Measurements from ENCODE around the gene KNG1. TPM values are rescaled to one million over a fixed set of nuclear protein-coding genes. Genes with fewer than 3 reads are reported as not detected.

The KNG1 gene
- total RNA-seq, 6 experiments from 2014 or later = 432 to 1,537 (median 1,171) TPM

- H3K9me3 ChIP-seq = no peaks in the 10 kb centered on the region
- H3K4me3 ChIP-seq = peak overlapping the region; percentile 78 to 93 (median 80)
- WGBS (ENCODE audit: insufficient coverage, low coverage, low lambda C conversion rate, missing lambda C conversion rate) = under 1% methylated on average over 43 of the region's 56 CpGs
- DNase-seq (peak; percentile 86 to 92 (median 91)), ATAC-seq (peak; percentile 77 to 88 (median 84))
- H3K4me1 ChIP-seq = peaks cover 0 to 33% (median 10%) of the 10 kb centered on the region in 4 donors
- no peaks in the 10 kb centered on the region for H3K27me3 ChIP-seq
- peak overlapping the region; percentile 96 to 98 (median 97) for H3K27ac ChIP-seq
- peaks cover 11 to 48% (median 40%) of the 10 kb centered on the region in 4 donors for H3K36me3 ChIP-seq
- no peak for TF ChIP-seq CTCF (IDR thresholded peaks at IDR 0.05)
- no peak for TF ChIP-seq POLR2A (IDR thresholded peaks at IDR 0.05)
- intact Hi-C loops (cut with DNase I) = no loop called here
Observed at GRCh38 chr3:186783731-186784515, 66.8 kb downstream of the KNG1 start.

- intact Hi-C loops (cut with DNase I) = no loop called here
- ATAC-seq (no peak), DNase-seq (no peak)
- no peaks in the 10 kb centered on the region for H3K9me3 ChIP-seq
- H3K36me3 ChIP-seq = peaks cover 15 to 58% (median 48%) of the 10 kb centered on the region in 4 donors
- H3K4me3 ChIP-seq = peak overlapping the region; percentile 78 to 93 (median 80)
- H3K27me3 ChIP-seq = no peaks in the 10 kb centered on the region
- peaks cover 0 to 33% (median 10%) of the 10 kb centered on the region in 4 donors for H3K4me1 ChIP-seq
- 6% methylated on average over 7 of the region's 7 CpGs for WGBS (ENCODE audit: insufficient coverage, low coverage, low lambda C conversion rate, missing lambda C conversion rate)
- TF ChIP-seq CTCF (IDR thresholded peaks at IDR 0.05) (no peak), POLR2A (IDR thresholded peaks at IDR 0.05) (no peak)
- H3K27ac ChIP-seq = peak overlapping the region in 2 of 3 donors; percentile 97 to 98
Observed at GRCh38 chr3:186784820-186785494, 67.8 kb downstream of the KNG1 start.

DNA sequence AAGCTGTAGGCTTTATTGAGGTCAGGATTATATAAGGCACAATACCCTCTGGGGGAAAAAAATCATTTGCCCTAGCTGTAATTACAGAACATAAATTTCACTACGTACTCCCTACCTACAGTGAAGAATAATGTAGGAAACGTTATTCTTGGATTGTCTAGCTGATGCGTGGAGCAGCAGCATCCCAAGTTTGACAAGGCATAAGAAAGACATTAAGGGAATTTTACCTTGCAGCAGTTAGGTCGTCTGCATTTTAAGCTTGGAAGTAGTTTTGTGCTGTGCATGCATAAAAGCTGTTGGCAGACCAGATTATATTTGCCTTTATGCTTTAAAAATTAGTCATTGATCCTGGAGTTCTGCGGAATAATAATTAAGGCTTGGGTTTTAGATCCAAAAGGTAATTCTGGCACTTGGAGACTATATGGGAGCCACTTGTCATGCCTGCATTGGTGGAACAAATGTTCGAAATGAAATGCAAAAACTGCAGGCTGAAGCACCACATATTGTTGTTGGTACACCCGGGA is 68.4 kb downstream of the KNG1 start:
- DNase-seq = no peak
- H3K27me3 ChIP-seq = no peaks in the 10 kb centered on the region
- peaks cover 0 to 33% (median 10%) of the 10 kb centered on the region in 4 donors for H3K4me1 ChIP-seq
- ATAC-seq = no peak
- 12% methylated on average over 7 of the region's 7 CpGs for WGBS (ENCODE audit: insufficient coverage, low coverage, low lambda C conversion rate, missing lambda C conversion rate)
- intact Hi-C loops (cut with DNase I) = no loop called here
- peaks cover 15 to 64% (median 50%) of the 10 kb centered on the region in 4 donors for H3K36me3 ChIP-seq
- peak overlapping the region; percentile 78 to 93 (median 80) for H3K4me3 ChIP-seq
- TF ChIP-seq POLR2A (IDR thresholded peaks at IDR 0.05) (no peak), CTCF (IDR thresholded peaks at IDR 0.05) (no peak)
- H3K9me3 ChIP-seq = no peaks in the 10 kb centered on the region
- peak overlapping the region in 1 of 3 donors; percentile 2 for H3K27ac ChIP-seq

GRCh38 chr3:186786922-186787321 is 69.8 kb downstream of the KNG1 start:
- ATAC-seq = no peak
- no peak overlapping the region for H3K4me3 ChIP-seq
- no peaks in the 10 kb centered on the region for H3K27me3 ChIP-seq
- intact Hi-C loops (cut with DNase I) = no loop called here
- peaks cover 0 to 33% (median 10%) of the 10 kb centered on the region in 4 donors for H3K4me1 ChIP-seq
- H3K9me3 ChIP-seq = no peaks in the 10 kb centered on the region
- no peak for TF ChIP-seq POLR2A (IDR thresholded peaks at IDR 0.05)
- TF ChIP-seq CTCF (IDR thresholded peaks at IDR 0.05) = no peak
- no peak overlapping the region for H3K27ac ChIP-seq
- DNase-seq = no peak
- H3K36me3 ChIP-seq = peaks cover 15 to 64% (median 50%) of the 10 kb centered on the region in 4 donors
- 52% methylated on average over 3 of the region's 3 CpGs for WGBS (ENCODE audit: insufficient coverage, low coverage, low lambda C conversion rate, missing lambda C conversion rate)
